ENCODE results near the gene SNTA1. TPM values are rescaled to one million over a fixed set of nuclear protein-coding genes. Genes with fewer than 3 reads are reported as not detected.

SNTA1 gene
- polyA plus RNA-seq (2012; ENCODE audit: insufficient read length, low read depth): 17.1 TPM

- TF ChIP-seq FOXP2 (optimal IDR thresholded peaks at IDR 0.05; ENCODE audit: borderline replicate concordance, extremely low read depth, extremely low read length, insufficient read depth) (peak; percentile 67), REST (IDR thresholded peaks at IDR 0.05; ENCODE audit: insufficient read depth in 1 of 2, low read depth in 2 of 2, low read length in 2 of 2) (no peak), TAF1 (IDR thresholded peaks at IDR 0.05; ENCODE audit: borderline replicate concordance, insufficient read depth, low read length) (0 out of 2 replicates have a peak, but pooled peaks have one; percentile 27), SIN3A (IDR thresholded peaks at IDR 0.05; ENCODE audit: borderline replicate concordance, insufficient read depth, low read length) (no peak)
Measured at GRCh38 chr20:33443512-33444239, at the start of gene SNTA1. Gene SNTA1 (minus strand): TSS chr20:33443763. CDS start chr20:33443620, 143 bp downstream.

- TF ChIP-seq FOXP2 (optimal IDR thresholded peaks at IDR 0.05; ENCODE audit: borderline replicate concordance, extremely low read depth, extremely low read length, insufficient read depth) (no peak), REST (IDR thresholded peaks at IDR 0.05; ENCODE audit: insufficient read depth in 1 of 2, low read depth in 2 of 2, low read length in 2 of 2) (no peak), TAF1 (IDR thresholded peaks at IDR 0.05; ENCODE audit: borderline replicate concordance, insufficient read depth, low read length) (no peak), SIN3A (IDR thresholded peaks at IDR 0.05; ENCODE audit: borderline replicate concordance, insufficient read depth, low read length) (no peak), POLR2AphosphoS5 (IDR thresholded peaks at IDR 0.05; ENCODE audit: low read depth, low read length) (no peak)
Measured at GRCh38 chr20:33490934-33491656, 47.5 kb upstream of the SNTA1 start.

- no peak for TF ChIP-seq FOXP2 (optimal IDR thresholded peaks at IDR 0.05; ENCODE audit: borderline replicate concordance, extremely low read depth, extremely low read length, insufficient read depth)
- no peak for TF ChIP-seq REST (IDR thresholded peaks at IDR 0.05; ENCODE audit: insufficient read depth in 1 of 2, low read depth in 2 of 2, low read length in 2 of 2)
- peak; percentile 67; the same call in 1 of the 2 replicates for TF ChIP-seq SIN3A (IDR thresholded peaks at IDR 0.05; ENCODE audit: borderline replicate concordance, insufficient read depth, low read length)
- no peak for TF ChIP-seq TAF1 (IDR thresholded peaks at IDR 0.05; ENCODE audit: borderline replicate concordance, insufficient read depth, low read length)
- 0 out of 2 replicates have a peak, but pooled peaks have one; percentile 3 for TF ChIP-seq POLR2AphosphoS5 (IDR thresholded peaks at IDR 0.05; ENCODE audit: low read depth, low read length)
Measured at GRCh38 chr20:33490023-33490933, 46.7 kb upstream of the SNTA1 start, which contains the start of gene CBFA2T2. Gene CBFA2T2 (plus strand): TSS chr20:33490096. CDS start chr20:33490268, 172 bp downstream.

GRCh38 chr20:33489495-33490022 is 46.0 kb upstream of the SNTA1 start:
- TF ChIP-seq FOXP2 (optimal IDR thresholded peaks at IDR 0.05; ENCODE audit: borderline replicate concordance, extremely low read depth, extremely low read length, insufficient read depth) (peak; percentile 49), TAF1 (IDR thresholded peaks at IDR 0.05; ENCODE audit: borderline replicate concordance, insufficient read depth, low read length) (peak; percentile 77; the same call in 1 of the 2 replicates), REST (IDR thresholded peaks at IDR 0.05; ENCODE audit: insufficient read depth in 1 of 2, low read depth in 2 of 2, low read length in 2 of 2) (no peak), POLR2AphosphoS5 (IDR thresholded peaks at IDR 0.05; ENCODE audit: low read depth, low read length) (peak; percentile 91), SIN3A (IDR thresholded peaks at IDR 0.05; ENCODE audit: borderline replicate concordance, insufficient read depth, low read length) (no peak)

Data from PFSK-1 (cell line).